GM13977 (cell line): ENCODE data around the gene RNF26.

Experiments
- DNase-seq: peaks from one replicate; pipeline ENCODE4 v3.0.0; 2012; ENCODE audit warnings: low spot score
- CTCF ChIP-seq: IDR thresholded peaks from 2 replicates; pipeline ENCODE4 v1.5.1; 2012; ENCODE audit warnings: mild to moderate bottlenecking, control low read depth; ENCODE audit not compliant: insufficient read depth; ENCODE audit errors: extremely low read depth, missing control alignments
- in situ Hi-C: fragments of 300-500 bp; cut with MboI; formaldehyde crosslinking; loops from one replicate; pipeline ENCODE4 v1.12.0; 2022; ENCODE audit warnings: low sequenced_read_pairs, low pct_unique_long_range_greater_than_20kb, mixed read lengths, inconsistent platforms; ENCODE audit not compliant: unreplicated experiment

The RNF26 gene

DNA sequence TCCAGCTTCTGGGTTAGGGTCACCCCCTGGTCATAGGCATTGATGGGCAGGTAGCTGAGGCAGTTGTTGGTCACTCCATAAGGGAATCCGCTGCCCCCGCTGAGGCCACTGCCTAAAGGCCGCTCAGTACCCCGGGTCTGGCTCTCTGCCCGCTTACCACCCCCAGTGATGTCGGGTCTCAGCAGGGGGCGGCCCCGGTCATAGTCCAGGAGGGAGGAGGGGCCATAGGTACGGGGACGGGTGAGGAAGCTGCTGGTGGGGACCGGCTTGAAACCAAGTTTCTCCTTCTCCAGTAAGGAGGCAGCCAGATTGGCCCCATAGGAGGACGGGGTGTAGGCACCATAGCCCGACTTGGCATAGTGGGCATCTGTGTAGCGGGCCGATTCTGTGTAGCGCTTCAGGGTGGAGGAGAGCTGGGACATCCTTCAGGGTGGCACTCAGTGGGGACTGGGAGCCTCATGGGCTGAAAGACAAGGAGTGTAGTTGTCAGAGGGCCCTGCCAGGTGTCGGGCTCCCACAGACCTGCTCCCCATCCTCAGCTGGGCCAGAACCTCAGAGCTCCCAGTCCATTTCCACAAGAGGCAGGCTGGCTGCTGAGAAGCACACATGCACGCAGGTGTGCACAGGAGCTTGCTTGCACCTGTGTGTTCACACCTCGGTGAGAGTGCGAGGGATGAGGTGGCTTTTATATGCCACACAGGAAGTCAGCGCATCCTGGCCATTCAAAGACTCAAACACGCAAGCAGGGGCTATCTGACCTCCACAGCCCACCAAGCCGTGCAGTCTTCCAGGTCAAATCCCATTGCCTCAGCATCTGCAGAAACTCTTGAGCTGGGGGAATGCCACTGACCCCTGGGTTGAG lies 39.0 kb downstream of the RNF26 start:
- in situ Hi-C loops = no loop called here
- no peak for DNase-seq
- no peak for TF ChIP-seq CTCF

GRCh38 chr11:119373921-119374631 lies 39.7 kb downstream of the RNF26 start:
- DNase-seq = no peak
- in situ Hi-C loops = no loop called here
- peak; percentile 87 for TF ChIP-seq CTCF

DNA sequence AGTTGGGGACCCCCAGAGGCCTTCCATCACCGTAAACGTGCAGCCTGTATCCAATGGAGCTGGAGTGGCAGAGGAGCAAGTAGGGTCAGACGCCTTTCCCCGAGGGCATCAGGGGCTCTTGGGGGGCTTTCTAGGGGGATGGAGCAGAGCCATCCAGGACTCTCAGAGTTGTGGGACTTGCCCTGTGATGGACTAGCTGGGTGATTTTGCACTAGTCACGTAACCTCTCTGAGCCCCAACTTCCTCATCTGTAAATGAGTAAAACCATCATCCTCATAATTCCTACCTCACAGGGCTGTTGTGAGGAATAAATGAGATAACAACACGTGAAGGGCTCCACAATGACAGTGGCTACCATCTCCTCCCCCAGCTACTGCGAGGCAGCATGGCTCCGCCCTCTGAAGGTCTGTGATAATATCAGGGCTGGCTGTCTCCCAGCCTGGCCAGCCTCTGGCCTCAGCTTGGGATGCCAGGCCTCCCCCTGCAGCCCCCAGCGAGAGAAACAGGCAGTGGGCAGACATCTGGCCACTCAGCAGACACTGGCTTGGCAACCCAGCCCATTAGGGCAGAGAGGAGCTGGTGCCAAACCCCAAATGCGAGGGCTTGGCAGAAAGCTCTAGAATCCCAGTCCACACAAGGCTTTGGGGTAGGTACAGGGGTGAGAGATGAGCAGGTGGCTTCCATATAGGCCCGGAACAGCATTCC lies 40.5 kb downstream of the RNF26 start:
- DNase-seq = no peak
- in situ Hi-C loops = no loop called here
- TF ChIP-seq CTCF = no peak

DNA sequence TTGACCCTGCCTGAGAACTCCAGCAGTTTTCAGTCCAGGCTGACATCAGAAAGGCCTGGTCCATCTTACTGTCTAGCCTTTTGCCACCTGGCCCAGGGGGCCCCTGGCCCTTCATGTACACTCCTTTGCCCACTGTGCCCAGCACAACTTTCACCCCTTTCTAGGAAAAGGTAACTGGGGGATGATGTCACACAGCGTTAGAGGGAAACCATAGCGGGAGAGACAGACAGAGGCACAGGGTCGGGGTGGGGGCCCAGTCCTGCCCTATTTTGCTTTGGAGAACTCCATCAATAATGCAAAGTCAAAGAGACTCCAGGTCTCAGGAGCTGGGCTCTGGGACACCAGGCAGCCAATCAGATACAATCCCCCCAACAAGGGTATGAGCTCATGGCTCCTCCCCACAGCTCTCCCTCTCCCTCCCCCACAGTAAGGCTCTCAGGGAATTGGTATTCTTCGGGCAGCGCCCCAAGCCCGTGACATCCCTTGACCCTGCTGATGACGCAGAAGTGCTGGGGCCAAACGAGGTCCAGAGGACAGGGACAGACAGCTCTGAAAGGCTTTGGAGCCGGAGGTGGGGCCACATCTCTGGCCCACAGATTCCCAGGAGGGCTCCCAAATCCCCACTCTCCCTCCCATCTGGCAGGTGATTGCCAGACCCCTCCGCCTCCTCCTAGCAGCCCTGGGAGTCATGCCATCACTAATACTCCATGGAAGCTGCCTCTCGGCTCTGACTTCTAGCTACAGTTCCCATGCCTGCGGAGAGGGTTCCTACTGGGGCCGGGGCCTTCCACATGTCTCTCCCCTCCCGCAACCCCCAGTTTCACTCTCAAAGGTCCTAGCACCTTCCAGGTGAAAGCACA lies 41.2 kb downstream of the RNF26 start:
- in situ Hi-C loops = no loop called here
- DNase-seq = no peak
- TF ChIP-seq CTCF = no peak

- DNase-seq = peak; percentile 4
- in situ Hi-C loops = no loop called here
These were observed 42.0 kb downstream of the RNF26 start for GRCh38 chr11:119376197-119376847.

More at GRCh38 chr11:119376197-119376847, 42.0 kb downstream of the RNF26 start:
- TF ChIP-seq CTCF = no peak
